Adrenal gland (tissue), 12 donors: ENCODE measurements around the gene ABCA4. TPM values are rescaled to one million over a fixed set of nuclear protein-coding genes. Genes with fewer than 3 reads are reported as not detected.

ENCODE experiments used
- DNase-seq, 7 donors: peaks; one replicate each; pipeline ENCODE4 v3.0.0-alpha.2; 2019 to 2020
- H3K27ac ChIP-seq, 5 donors: fragments of 200-600 bp; sonication (generic) in 4 of 5; 1 replicate in 3 of 5; 2 replicates in 2 of 5; pipeline versions ENCODE4 v1.5.1 to v1.8.0; 2016 to 2020; ENCODE audit warnings: mild to moderate bottlenecking in 1 of 5
- H3K27me3 ChIP-seq: fragments of 200-600 bp; 2 replicates; pipeline ENCODE4 v1.8.0; 2021
- H3K36me3 ChIP-seq, 2 donors: fragments of 200-600 bp; replicated peaks in 1 of 2; 1 replicate in 1 of 2; 2 replicates in 1 of 2; pipeline versions ENCODE4 v1.5.1 to v1.8.0; 2018 to 2022
- H3K4me1 ChIP-seq, 2 donors: fragments of 200-600 bp; replicated peaks in 1 of 2; 1 replicate in 1 of 2; 2 replicates in 1 of 2; pipeline versions ENCODE4 v1.5.1 to v1.8.0; 2018 to 2021
- H3K4me3 ChIP-seq, 4 donors: fragments of 200-600 bp; sonication (generic) in 3 of 4; one replicate each; pipeline ENCODE4 v1.5.1; 2016 to 2018
- H3K9me3 ChIP-seq, 3 donors: fragments of 200-600 bp; sonication (generic) in 1 of 3; replicated peaks in 1 of 3; 1 replicate in 2 of 3; 2 replicates in 1 of 3; pipeline versions ENCODE4 v1.5.1 to v1.8.0; 2016 to 2021
- POLR2A ChIP-seq, 2 donors: fragments of 450-650 bp; IDR thresholded peaks; one replicate each; pipeline ENCODE4 v1.6.1; 2017; ENCODE audit warnings: antibody characterized with exemption in 2 of 2, mild to moderate bottlenecking in 2 of 2, moderate library complexity in 1 of 2
- WGBS, 4 donors: extraction: QIAGEN DNeasy Blood & Tissue Kit in 2 of 4; methylation state at CpG; one replicate each; pipeline versions ENCODE4 v1.1.5 to v1.1.7; 2013 to 2017; 5-methylcytosine and 5-hydroxymethylcytosine counted together
- intact Hi-C, 2 donors: fragments of 100-400 bp; cut with DNase I; formaldehyde crosslinking; loops; one replicate each; pipeline versions ENCODE4 v1.14.1 to v1.15.0; 2022 to 2023
- polyA plus RNA-seq, 3 donors: library from polyadenylated mRNA; stranded (reverse); fragments of 200-250 nt in 2 of 3; fragments of 350-450 nt in 1 of 3; fragmentation: Illumina TruSeq in 1 of 3; extraction: RNeasy Lipid Tissue Mini Kit (QIAGEN cat#74804) in 1 of 3; gene quantifications; one replicate each; pipeline ENCODE4 v1.2.3, GENCODE V29; 2013 to 2014
- total RNA-seq, 9 donors: library from RNA; depleted of rRNA in 4 of 9; stranded (reverse); fragments of >200 nt in 4 of 9; fragments of 120-200 nt in 1 of 9; fragmentation: NEBNext Ultra II Directional in 1 of 9; extraction: Animal tissue kit (Norgen Biotek cat#: 25700) in 1 of 9; gene quantifications; one replicate each; pipeline versions ENCODE4 v1.1.0 to v1.2.4, GENCODE V29; 2013 to 2023
- TF ChIP-seq, protein P1 (sequence below), 6 experiments: fragments of 450-650 bp in 4 of 6; fragments of 200-600 bp in 2 of 6; sonication (generic) in 1 of 6; IDR thresholded peaks; 1 replicate in 5 of 6; 2 replicates in 1 of 6; pipeline versions ENCODE4 v1.5.1 to v1.8.0; 2016 to 2021; ENCODE audit warnings: antibody characterized with exemption in 6 of 6, mild to moderate bottlenecking in 2 of 6, moderate library complexity in 1 of 6
- donor health status: healthy with polysubstance abuse.
- donor health status: Bipolar disorder and iron deficiency.
- donor health status: DM: yes; HTN: yes; CAD: no.
- donor health status: DM: no; HTN: no; CAD: no.
- donor health status: DM: no; HTN: no; CAD: no.
- donor health status: DM: yes; HTN: yes; CAD: no.

The ABCA4 gene
- total and polyA plus RNA-seq, 12 donors, result 0.04 to 1.9 (median 0.14) TPM; not detected in 1

- Histone ChIP-seq H3K36me3 (no peaks in the 10 kb centered on the region), H3K27me3 (no peaks in the 10 kb centered on the region), H3K4me1 (peaks cover 0 to 4% of the 10 kb centered on the region in 2 donors), H3K4me3 (no peak overlapping the region), H3K9me3 (no peaks in the 10 kb centered on the region), H3K27ac (peak overlapping the region in 2 of 5 donors; percentile 17 to 60)
- TF ChIP-seq, protein P1, sequence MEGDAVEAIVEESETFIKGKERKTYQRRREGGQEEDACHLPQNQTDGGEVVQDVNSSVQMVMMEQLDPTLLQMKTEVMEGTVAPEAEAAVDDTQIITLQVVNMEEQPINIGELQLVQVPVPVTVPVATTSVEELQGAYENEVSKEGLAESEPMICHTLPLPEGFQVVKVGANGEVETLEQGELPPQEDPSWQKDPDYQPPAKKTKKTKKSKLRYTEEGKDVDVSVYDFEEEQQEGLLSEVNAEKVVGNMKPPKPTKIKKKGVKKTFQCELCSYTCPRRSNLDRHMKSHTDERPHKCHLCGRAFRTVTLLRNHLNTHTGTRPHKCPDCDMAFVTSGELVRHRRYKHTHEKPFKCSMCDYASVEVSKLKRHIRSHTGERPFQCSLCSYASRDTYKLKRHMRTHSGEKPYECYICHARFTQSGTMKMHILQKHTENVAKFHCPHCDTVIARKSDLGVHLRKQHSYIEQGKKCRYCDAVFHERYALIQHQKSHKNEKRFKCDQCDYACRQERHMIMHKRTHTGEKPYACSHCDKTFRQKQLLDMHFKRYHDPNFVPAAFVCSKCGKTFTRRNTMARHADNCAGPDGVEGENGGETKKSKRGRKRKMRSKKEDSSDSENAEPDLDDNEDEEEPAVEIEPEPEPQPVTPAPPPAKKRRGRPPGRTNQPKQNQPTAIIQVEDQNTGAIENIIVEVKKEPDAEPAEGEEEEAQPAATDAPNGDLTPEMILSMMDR (IDR thresholded peaks at IDR 0.05), result no peak
- no peak for TF ChIP-seq POLR2A (IDR thresholded peaks at IDR 0.05)
- intact Hi-C loops, result no loop called here
- 77 to 84% (median 80%) methylated on average over 7 of the region's 7 CpGs for WGBS, 4 donors
- no peak for DNase-seq
These were observed 141.8 kb downstream of the ABCA4 start for GRCh38 chr1:93979040-93979717.

DNA sequence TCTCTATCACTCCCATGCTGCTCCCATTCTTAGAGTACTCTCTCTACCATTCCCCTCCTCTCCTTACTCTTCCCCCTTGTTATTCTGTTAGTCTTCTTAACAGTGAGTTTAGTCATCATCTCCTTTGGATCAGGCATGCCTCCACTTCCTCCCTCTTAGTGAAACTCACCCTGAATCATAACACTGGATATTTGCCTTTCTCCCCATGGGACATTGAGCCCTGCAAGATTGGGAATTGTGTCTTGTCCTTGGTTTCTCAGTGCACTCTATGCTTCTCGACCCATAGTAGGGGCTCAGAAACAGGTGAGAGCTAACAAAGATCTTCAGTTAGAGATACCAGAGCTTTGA, 143.4 kb downstream of the ABCA4 start:
- Histone ChIP-seq H3K4me3 (no peak overlapping the region), H3K27ac (no peak overlapping the region), H3K9me3 (no peaks in the 10 kb centered on the region), H3K36me3 (no peaks in the 10 kb centered on the region), H3K4me1 (peaks cover 0 to 4% of the 10 kb centered on the region in 2 donors), H3K27me3 (no peaks in the 10 kb centered on the region)
- intact Hi-C loops, result no loop called here
- TF ChIP-seq, protein P1 (IDR thresholded peaks at IDR 0.05), result no peak
- no peak for TF ChIP-seq POLR2A (IDR thresholded peaks at IDR 0.05)
- 78 to 93% (median 85%) methylated on average over 1 of the region's 1 CpG for WGBS, 4 donors
- no peak for DNase-seq

DNA sequence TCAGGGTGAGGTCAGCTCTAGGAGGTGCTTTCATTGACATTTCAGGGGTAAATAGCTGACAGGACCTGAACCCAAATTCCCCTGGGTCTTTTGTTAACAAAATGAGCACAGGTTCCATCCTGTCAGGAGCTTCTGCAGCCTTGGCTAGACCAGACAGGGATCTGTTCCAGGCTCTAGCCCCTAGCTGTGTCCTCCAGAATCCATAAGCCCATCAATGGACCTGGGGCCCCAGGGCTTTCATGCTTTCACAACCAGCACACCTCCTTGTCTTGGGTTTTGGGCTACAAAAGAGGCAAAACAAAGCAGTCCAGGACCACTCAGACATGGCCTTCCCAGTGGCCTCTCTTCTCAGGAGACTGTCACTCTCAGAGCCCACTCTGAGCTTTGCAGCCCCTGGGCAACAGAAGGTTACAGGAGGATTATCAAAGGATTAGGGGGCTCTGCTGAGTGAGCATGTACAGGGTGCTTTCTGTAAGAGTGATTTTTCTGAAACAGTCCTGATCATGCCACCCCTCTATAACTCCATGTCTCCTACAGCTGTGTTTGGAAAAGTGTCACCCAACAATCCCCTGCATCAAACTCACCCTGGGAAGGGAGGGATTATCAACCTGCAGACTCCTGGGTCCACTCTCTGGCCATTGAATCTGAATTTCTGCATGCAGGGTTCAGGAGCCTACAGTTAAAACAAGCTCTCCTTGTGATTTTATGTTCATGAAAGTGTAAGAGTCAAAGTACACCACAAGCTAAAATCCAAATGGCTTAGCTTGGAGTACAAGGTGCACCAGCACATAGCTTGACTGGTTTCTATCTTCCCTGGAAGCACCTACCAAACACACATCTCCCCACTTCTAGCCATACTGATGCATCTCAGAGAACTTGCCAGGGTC, 144.0 kb downstream of the ABCA4 start:
- DNase-seq, result no peak
- no peaks in the 10 kb centered on the region for H3K27me3 ChIP-seq
- H3K9me3 ChIP-seq, result no peaks in the 10 kb centered on the region
- H3K4me3 ChIP-seq, result no peak overlapping the region
- no peaks in the 10 kb centered on the region for H3K36me3 ChIP-seq
- TF ChIP-seq, protein P1 (IDR thresholded peaks at IDR 0.05), result no peak
- TF ChIP-seq POLR2A (IDR thresholded peaks at IDR 0.05), result no peak
- peaks cover 0 to 4% of the 10 kb centered on the region in 2 donors for H3K4me1 ChIP-seq
- H3K27ac ChIP-seq, result no peak overlapping the region
- intact Hi-C loops, result no loop called here

DNA sequence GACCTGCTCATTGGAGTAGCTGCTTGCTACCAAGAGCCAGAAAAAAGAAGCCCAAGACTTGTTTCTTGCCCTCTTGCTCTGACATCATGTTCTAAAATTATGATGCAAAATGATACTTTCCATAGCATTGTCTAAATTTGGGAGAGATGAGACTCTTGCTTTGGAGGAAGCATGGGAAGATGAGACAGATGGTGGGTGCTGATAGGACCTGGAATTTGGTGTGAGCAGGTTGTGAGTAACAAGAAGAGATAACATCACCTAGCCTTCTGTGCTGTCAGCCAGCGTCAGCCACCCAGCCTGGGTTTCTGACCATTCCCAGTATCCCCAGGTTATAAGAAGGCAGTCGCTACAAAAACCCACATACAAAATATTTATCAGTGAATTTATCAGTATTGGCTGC, 144.7 kb downstream of the ABCA4 start:
- H3K4me3 ChIP-seq, result no peak overlapping the region
- intact Hi-C loops, result no loop called here
- H3K36me3 ChIP-seq, result no peaks in the 10 kb centered on the region
- no peak for TF ChIP-seq POLR2A (IDR thresholded peaks at IDR 0.05)
- TF ChIP-seq, protein P1 (IDR thresholded peaks at IDR 0.05), result no peak
- H3K9me3 ChIP-seq, result no peaks in the 10 kb centered on the region
- 72 to 96% (median 88%) methylated on average over 2 of the region's 2 CpGs for WGBS, 4 donors
- no peaks in the 10 kb centered on the region for H3K27me3 ChIP-seq
- no peak overlapping the region for H3K27ac ChIP-seq
- peaks cover 0 to 4% of the 10 kb centered on the region in 2 donors for H3K4me1 ChIP-seq
- no peak for DNase-seq
